HG02678 (cell line): ENCODE data around the gene OR6B2.
"Not testable (repeated sequence)": the region's sequence is repeated elsewhere in the genome, so short reads cannot be mapped to it uniquely, and the experiment has no call there.

Experiments used
- ATAC-seq: cut with Tn5 transposase; IDR thresholded peaks from one replicate; pipeline ENCODE4 v1.9.1; 2021; ENCODE audit warnings: mild to moderate bottlenecking, moderate library complexity; ENCODE audit not compliant: unreplicated experiment

The OR6B2 gene

DNA sequence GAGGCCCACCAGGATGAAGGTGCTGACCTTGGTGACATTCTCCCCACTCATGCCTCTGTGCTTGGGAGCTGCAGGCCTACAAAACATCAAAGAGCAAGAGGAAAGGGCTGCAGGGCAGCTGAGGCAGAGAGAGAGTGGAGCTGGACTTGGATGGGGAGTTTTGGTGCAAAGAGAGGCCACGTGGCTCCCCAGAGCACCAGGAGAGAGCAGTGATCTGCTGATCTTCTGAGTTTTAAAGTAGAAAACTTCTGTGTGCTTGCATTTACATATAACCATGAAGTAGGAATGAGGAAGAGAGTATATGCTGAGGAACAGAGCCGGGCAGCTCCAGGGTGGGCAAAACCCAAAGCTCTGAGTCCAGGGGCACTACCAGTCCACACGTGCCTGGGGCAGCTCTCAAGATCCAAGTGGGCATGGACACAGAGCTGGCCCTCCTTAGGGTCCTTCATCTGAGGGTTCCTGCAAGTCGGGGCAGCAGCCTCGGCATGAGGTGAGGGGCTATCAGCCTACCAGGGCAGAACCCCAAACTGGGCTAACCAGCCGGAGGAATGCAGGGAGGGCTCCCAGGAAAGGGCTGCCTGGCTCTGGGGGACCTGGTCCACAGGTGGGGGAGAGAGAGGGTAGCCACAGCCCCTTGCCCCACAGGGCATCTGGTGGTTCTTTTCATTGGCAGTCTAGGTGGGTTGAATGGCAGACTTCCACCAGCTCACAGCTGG lies at the start of gene OR6B2:
TSS of gene OR6B2 (minus strand) at position 51 of the 716 bp plus-strand sequence. CDS start at position 51, 0 bp downstream.
- ATAC-seq = no peak

- ATAC-seq = no peak
These were observed 48.4 kb upstream of the OR6B2 start for GRCh38 chr2:240078631-240079030.

DNA sequence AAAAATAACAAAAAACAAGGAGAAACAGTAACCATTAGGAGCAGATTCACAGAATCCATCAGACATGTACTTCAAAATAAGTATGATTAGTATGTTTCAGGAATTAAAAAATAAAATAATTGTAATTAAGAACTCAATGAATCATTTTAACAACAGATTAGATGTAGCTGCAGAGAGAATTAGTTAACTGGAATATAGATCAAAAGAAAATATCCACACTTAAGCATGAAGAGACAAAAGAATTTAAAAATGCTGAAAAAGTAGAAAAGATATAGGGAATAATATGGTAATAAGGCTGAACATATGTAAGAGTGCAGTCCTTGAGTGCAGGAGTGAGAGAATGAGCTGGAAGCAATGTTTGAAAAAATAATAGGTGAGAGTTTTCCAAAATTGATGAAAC lies 47.2 kb upstream of the OR6B2 start:
- ATAC-seq = no peak

DNA sequence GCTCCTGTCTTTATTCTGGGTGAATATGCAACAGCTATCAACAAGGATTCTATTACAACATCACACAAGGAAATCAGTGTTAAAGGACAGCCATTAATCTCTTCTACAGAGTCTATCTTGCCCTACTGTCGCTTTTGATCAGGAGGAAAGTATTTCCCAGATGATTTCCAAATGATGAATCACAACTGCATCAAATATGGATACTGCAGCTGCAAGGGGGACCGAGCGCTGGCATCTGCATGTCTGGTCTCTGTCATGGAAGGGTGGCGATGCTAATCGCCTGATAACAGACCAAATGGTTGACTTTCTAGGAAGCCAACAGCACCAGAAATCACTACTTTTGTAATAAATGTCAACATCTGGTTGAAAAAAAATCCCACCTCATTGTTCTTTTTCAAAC lies 44.3 kb upstream of the OR6B2 start:
- no peak for ATAC-seq

DNA sequence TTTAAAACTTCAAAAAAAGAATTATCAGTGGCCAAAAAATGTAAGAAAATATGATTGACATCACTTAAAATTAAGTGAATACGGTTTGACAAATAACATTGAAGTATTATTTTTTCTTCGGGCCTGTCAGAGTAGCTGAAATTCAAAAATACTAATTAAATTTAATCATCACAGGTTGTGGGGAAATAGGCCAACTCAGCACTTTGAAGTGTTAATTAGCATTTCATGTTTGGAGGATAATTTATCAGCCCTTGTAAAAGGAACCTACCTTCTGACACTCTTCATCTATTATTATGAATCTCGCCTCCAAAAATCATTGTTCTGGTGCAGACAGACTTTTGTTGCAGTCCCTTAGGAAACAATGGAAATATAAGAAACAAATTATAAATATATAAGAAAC lies 40.7 kb upstream of the OR6B2 start:
- no peak for ATAC-seq

- ATAC-seq = no peak
These were observed 39.6 kb upstream of the OR6B2 start for GRCh38 chr2:240069829-240070228.

GRCh38 chr2:240068193-240068592 lies 38.0 kb upstream of the OR6B2 start:
- ATAC-seq = no peak

GRCh38 chr2:240066489-240066888 lies 36.3 kb upstream of the OR6B2 start:
- no peak for ATAC-seq

DNA sequence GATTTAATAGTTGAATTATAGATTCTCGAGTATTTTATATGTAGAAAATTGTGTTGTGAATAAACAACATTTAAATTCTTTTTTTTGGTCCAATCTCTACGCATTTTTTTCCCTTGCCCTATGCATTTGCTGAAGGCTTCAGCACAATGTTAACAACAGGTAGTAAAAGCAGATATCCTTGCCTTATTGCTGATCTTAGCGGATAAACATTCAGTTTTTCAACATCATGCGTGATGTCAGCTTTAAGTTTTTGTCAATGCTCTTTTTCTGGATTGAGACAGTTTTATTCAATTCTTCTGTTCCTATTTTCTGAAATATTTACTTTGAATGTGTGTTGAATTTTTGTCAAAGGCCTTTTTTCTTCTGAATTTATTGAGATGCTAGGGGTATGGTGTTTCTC lies 34.7 kb upstream of the OR6B2 start:
- ATAC-seq = no peak

- no peak for ATAC-seq
These were observed 30.9 kb upstream of the OR6B2 start for GRCh38 chr2:240060977-240061591.

GRCh38 chr2:240056678-240057077 lies 26.4 kb upstream of the OR6B2 start:
- ATAC-seq = no peak

- ATAC-seq = no peak
These were observed 25.1 kb upstream of the OR6B2 start for GRCh38 chr2:240055177-240055917.

DNA sequence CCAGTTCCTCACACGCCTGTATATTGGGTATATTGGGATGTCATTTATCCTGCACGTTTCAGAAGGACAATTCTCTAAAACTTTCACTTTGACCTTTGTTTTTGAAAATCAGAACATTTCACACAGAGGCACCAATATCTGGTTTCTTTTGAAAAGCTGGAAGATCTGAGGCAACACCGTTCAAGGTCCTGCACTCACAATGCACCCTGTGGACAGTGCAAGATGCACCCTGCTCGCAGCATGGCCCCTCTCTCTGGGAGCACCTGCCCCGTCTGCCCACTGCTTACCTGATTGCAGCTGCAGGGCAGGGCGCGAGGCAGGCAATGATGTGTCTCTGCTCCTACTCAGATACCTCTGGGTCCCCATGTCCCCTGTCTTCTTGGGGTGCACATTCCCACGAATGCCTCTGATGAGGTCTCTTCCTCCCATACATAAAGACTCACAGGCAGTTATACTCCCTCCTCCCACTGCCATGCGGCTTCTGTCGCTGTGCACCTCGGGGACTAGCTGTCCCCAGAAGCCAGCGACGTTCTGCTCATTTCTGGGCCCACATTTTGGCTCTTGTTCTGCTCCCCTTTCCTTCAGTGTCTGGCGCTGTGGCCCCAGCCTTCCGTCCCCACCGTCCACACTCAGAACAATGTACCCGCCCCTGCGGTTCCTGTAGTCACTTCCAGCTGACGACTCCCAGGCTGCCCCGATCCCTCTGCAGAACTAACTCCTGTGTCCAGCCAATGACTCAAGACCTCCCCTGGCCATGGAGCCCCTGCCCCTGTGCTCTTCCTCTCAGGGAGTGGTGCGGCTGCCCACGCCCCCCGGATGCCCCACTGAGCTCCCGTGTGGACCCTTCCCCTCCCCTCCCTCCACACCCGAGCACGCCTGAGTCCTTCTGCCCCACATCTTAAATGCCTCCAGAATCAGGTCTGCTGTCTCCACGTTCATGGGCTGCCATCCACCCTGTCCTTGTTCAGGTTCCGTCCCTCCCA lies 23.2 kb upstream of the OR6B2 start, which contains the start of gene OR6B3:
TSS of gene OR6B3 (minus strand) at position 349 of the 983 bp plus-strand sequence.
- no peak for ATAC-seq

DNA sequence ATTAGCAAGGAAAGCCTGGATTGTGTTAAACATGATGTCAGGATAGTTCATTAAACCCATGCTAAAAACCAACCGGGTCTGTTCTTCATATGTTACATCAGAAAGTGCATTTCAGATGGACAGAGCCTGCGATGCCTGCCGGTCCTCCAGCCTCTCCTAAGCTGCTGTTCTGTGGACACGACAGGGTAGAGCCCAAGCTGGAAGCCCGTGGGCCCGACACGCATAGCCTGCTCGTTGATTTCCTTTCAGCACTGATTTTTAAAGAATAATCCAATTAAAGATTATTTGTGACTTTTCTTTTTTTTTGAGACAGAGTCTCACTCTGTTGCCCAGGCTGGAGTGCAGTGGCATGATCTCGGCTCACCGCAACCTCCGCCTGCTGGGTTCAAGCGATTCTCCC lies 22.3 kb upstream of the OR6B2 start:
- ATAC-seq = no peak

GRCh38 chr2:240051697-240052096 lies 21.5 kb upstream of the OR6B2 start:
- ATAC-seq = no peak

DNA sequence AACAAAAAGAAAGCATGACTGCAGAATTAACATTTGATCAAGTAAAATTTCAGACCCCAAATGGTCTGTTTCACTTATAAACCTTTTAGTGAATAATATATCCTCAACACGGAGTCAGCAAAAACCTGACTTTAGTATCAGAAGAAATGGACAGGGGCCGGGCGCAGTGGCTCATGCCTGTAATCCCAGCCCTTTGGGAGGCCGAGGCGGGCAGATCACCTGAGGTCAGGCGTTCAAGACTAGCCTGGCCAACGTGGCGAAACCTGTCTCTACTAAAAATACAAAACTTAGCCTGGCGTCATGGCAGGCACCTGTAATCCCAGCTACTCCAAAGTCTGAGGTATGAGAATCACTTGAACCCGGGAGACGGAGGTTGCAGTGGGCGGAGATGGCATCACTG lies 20.0 kb upstream of the OR6B2 start:
- ATAC-seq = no peak

GRCh38 chr2:240048237-240048636 lies 18.0 kb upstream of the OR6B2 start:
- ATAC-seq = no peak

DNA sequence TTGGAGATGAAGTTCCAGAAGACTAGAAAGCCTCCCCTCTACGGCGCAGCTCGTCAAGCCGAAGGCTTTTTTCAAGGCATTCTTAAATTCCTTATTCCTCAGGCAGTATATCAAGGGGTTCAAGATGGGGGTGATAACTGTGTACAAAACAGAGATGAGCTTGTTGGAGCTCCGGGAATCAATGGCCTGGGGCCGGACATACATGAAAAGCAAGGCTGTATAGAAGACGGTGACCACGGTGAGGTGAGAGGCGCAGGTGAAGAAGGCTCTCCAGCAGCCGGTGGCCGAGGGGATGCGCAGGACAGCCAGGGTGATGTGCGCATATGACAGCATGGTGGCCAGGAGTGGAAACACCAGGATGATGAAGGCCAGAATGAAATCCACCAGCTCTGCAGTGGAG lies 14.9 kb upstream of the OR6B2 start:
- no peak for ATAC-seq

DNA sequence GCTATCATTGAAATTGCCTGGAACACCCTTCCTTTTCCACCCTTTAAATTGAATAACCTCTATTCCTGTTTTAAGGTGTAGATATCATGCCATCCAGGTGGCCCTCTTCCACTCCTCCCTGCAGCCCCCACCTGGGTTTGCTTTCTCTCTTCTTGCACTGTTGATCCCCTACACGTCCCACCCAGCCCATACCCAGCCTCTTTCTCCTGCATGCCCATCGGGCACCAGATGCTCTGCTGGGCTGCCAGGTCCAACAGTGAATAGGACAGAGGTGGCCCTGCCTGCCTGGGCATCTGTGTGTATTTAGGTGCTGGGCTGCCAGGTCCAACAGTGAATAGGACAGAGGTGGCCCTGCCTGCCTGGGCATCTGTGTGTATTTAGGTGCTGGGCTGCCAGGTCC lies 13.9 kb upstream of the OR6B2 start:
- not testable (repeated sequence) for ATAC-seq

DNA sequence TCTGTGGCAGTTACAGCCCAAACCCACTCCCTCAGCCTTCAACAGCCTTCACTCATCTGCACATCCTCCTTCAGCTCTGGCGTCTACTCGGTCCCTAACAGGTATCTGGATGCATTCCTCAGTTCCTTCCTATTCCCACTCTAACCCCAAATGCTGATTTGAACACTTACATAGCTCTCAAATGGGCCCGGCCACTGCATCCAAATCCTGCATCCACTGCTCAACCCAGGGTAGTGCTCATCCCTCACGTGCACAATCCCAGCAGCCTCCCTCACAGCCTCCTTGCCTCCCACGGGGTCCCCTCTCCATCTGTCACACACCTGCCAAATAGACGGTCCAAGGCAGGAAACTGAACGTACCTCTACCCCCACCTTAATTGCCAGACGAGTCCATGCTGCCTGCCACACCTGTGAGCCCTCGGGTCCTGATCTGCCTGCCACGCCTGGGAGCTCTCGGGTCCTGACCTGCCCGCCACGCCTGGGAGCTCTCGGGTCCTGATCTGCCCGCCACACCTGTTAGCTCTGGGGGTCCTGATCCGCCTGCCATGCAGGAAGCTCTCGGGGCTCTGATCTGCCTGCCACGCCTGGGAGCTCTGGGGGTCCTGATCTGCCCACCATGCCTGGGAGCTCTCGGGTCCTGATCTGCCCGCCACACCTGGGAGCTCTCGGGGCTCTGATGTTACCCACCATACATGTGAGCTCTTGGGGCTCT lies 13.2 kb upstream of the OR6B2 start:
- ATAC-seq = no peak
